Measurements from ENCODE around the gene MTA2. TPM values are rescaled to one million over a fixed set of nuclear protein-coding genes. Genes with fewer than 3 reads are reported as not detected.
A peak's percentile ranks its signal among the peaks of the same experiment; 100 is the strongest.

MTA2 gene
- total RNA-seq, 4 donors from 2014 or later, result 77.1 to 172 (median 89.6) TPM

- TF ChIP-seq CTCF (IDR thresholded peaks at IDR 0.05), result no peak
- peak; percentile 97 for ATAC-seq (ENCODE audit: low FRiP score)
Measured at GRCh38 chr11:62645946-62646824, 44.5 kb upstream of the MTA2 start, which contains the start of gene GANAB. GANAB (minus strand) TSS chr11:62646613; CDS start chr11:62646599, 14 bp downstream.

GRCh38 chr11:62645671-62645945, 43.9 kb upstream of the MTA2 start:
- ATAC-seq (ENCODE audit: low FRiP score) (no peak), DNase-seq (ENCODE audit: low spot score) (no peak)
- no peak for TF ChIP-seq CTCF (IDR thresholded peaks at IDR 0.05)

More at GRCh38 chr11:62645946-62646824, 44.5 kb upstream of the MTA2 start, which contains the start of gene GANAB:
- DNase-seq (ENCODE audit: low spot score), result peak; percentile 99

GRCh38 chr11:62644220-62644619, 42.6 kb upstream of the MTA2 start:
- no peak for TF ChIP-seq CTCF (IDR thresholded peaks at IDR 0.05)
- no peak for DNase-seq (ENCODE audit: low spot score)
- ATAC-seq (ENCODE audit: low FRiP score), result no peak

GRCh38 chr11:62632492-62632891, 30.8 kb upstream of the MTA2 start:
- DNase-seq (ENCODE audit: low spot score) (no peak), ATAC-seq (ENCODE audit: low FRiP score) (no peak)
- no peak for TF ChIP-seq CTCF (IDR thresholded peaks at IDR 0.05)

- ATAC-seq (ENCODE audit: low FRiP score) (no peak), DNase-seq (ENCODE audit: low spot score) (no peak)
- no peak for TF ChIP-seq CTCF (IDR thresholded peaks at IDR 0.05)
Measured at GRCh38 chr11:62627713-62628112, 26.0 kb upstream of the MTA2 start.

GRCh38 chr11:62622476-62623089, 20.9 kb upstream of the MTA2 start:
- ATAC-seq (ENCODE audit: low FRiP score) (peak; percentile 0), DNase-seq (ENCODE audit: low spot score) (no peak)

More at GRCh38 chr11:62622476-62623089, 20.9 kb upstream of the MTA2 start:
- no peak for TF ChIP-seq CTCF (IDR thresholded peaks at IDR 0.05)
